Stimulated activated CD4-positive, alpha-beta T cell treated with anti-CD3 and anti-CD28 coated beads, Interleukin-4, amount 100 ng/mL, for 4 hours (primary cell): ENCODE measurements around the gene WDR90.
"Not testable (repeated sequence)": the region's sequence is repeated elsewhere in the genome, so short reads cannot be mapped to it uniquely, and the experiment has no call there.

ENCODE experiments used
- DNase-seq, 2 experiments: peaks; one replicate each; pipeline ENCODE4 v3.0.0-alpha.2; 2020

Gene WDR90

DNA sequence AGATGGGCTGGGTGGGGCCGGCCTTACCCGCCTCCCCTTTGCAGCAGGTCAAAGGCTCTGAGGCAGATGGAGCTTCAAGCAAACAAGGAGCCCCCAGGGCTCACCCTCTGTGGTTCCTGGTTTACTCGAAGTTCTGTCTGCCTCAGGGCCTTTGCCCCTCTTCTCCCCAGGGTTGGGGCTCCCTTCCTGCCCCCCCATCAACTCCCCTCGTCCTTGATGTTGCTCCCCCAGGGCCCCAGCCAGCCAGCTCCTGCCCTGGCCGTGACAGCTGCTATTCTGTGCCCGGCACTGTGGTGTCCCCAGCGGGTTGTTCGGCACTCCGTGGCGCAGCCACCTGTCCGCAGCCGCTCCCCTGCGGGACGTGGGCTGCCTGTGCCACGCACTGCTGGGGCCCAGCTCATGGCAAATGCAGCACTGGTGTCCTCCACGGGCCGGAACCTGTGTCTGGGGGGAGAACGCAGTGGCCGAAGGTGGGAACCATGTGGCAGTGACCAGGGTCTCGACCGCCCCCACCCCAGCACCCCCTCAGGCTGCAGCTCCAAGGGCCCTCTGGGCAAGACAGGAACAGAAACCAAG, 61.4 kb downstream of the WDR90 start:
- DNase-seq = no peak

DNA sequence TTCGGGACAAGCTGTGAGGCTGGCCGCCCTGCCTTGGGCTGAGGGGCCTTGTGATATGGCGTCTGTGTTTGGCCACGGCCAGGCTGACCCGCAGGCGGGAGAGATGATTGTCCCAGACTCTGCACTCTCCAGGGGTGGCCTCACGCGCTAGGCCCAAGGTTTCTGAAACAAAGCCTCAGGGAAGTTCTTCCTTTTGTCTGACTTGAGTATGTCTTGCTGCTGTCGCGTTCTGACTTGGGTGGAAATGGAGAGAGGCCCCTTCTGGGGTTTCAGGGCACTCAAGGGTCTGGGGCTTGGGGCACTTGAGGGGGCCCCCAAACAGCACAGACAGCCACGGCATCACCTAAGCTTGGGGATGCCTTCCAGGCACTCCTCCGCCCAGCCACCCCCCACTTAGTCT, 61.9 kb downstream of the WDR90 start:
- DNase-seq = no peak

DNA sequence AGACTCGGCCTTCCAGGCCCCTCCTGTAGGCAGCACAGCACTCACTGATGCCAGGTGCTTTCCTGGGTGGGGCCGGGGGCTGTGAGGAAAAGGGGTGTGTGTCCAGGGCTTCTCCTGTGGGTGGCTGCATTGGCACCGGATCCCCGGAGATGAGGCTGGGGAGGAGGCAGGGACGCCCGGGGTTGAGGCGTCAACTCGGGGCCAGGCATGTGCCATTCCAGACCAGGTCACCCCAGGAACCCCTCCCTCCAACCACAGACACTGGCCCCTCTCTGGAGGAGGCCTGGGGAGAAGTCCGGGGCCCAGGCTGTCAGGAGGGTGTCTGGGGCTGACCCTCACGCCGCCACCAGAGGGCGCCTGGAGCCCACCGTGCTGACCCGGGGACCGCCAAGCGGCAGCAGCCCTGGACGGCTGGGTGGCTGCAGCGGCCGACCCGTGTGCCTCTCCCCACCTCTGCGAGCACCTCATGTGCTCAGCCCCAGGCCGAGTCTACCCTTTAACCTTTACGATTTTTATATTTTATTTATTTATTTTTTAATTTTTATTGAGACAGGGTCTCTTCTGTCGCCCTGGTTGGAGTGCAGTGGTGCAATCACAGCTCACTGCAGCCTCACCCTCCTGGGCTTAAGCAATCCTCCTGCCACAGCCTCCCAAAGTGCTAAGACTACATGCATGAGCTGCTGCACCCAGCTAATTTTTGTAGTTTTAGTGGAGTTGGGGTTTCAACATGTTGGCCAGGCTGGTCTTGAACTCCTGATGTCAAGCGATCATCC, 62.6 kb downstream of the WDR90 start:
- DNase-seq = peak; percentile 62 to 81

DNA sequence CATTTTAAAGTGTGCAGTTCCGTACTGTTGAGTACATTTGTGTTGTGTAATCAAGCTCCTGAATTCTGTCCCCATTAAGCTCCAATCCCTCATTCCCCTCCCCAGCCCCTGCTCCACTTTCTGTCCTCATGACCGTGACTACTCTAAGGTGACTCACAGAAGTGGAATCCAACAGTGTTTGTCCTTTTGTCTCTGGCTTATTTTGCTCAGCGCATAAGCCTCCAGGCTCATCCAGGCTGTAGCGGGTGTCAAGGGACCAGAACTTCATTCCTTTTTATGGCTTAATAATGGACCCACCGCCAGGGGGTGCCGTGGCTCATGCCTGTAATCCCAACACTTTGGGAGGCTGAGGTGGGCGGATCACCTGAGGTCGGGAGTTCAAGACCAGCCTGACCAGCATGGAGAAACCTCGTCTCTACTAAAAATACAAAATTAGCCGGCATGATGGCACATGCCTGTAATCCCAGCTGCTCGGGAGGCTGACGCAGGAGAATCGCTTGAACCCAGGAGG, 63.6 kb downstream of the WDR90 start:
- not testable (repeated sequence) for DNase-seq

DNA sequence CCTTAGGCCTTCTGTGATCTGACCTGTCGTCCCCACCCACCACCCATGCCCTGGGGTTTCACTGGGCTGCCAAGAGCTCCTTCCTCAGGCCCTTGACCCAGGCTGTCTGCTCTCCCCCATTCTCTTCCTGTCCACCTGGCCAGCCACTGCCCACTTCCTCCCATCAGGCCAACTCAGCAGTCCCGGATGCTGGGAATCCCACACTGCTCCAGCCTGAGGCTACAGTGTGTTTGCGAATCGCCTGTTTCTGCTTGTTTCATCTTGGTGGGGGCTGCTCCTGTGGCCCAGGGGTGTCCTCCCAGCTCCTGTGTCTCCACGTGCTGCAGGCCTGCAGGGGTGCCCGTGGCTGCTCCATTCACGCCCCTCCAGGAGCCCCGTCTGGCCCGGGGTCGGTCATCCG, 64.9 kb downstream of the WDR90 start:
- no peak for DNase-seq

DNA sequence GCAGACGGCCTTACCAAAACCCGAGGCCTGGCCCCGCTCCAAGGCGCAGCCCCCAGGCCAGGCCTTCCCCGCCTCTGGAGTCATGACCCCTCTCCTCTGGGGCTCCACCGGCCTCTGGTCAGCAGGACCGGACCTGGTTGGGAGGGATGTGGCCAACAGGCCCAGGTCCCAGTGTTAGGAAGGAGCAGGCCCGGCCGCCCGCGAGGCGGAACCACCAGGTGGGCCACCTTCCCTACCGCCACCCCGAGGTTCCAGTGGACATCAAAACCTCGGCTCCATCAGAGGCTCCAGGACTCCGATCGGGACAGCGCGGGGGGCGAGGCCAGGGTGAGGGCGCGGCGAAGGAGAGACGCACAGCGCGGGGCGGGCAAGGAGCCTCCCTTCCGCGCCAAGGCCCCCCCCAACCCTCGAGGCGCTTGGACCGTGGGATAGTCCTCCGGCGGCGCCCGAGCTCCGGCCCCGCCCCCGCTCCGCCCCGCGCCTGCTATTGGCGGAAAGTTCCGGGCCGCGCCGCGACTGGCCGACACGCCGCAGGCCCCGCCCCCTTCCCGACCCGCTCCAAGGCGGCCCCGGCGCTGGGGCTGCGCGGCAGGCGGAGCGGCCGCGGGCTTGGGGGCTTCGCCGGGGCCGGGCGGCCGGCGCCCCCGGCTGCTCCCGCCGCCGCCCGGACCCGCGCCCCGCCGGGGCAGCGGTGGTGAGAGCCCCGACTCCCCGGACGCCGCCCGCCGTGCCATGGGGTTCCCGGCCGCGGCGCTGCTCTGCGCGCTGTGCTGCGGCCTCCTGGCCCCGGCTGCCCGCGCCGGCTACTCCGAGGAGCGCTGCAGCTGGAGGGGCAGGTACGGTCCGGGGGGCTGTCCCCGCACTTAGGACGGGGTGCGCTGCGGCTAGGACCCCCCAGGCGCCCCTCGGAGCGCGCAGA, 65.7 kb downstream of the WDR90 start, which contains the start of gene METRN:
METRN (plus strand) TSS at position 561 of the 919 bp plus-strand sequence; CDS start at position 733, 172 bp downstream.
- DNase-seq = peak; percentile 82 to 95

DNA sequence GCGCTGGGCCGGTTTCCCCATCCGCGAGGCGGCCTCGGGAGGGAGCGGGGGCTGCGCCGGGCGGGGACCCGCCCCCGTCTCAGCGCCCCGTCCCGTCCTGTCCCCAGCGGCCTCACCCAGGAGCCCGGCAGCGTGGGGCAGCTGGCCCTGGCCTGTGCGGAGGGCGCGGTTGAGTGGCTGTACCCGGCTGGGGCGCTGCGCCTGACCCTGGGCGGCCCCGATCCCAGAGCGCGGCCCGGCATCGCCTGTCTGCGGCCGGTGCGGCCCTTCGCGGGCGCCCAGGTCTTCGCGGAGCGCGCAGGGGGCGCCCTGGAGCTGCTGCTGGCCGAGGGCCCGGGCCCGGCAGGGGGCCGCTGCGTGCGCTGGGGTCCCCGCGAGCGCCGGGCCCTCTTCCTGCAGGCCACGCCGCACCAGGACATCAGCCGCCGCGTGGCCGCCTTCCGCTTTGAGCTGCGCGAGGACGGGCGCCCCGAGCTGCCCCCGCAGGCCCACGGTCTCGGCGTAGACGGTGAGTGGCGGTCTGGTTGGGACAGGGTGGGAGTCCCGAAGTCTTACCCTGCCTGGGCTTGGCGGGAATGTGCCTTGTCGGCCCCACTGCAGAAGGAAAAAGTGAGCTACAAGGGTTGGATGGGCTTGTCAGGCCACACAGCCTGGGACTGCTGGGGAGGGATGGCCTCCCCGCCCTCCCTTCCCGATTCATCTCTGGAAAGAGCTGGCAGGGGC, 66.5 kb downstream of the WDR90 start:
- no peak for DNase-seq

DNA sequence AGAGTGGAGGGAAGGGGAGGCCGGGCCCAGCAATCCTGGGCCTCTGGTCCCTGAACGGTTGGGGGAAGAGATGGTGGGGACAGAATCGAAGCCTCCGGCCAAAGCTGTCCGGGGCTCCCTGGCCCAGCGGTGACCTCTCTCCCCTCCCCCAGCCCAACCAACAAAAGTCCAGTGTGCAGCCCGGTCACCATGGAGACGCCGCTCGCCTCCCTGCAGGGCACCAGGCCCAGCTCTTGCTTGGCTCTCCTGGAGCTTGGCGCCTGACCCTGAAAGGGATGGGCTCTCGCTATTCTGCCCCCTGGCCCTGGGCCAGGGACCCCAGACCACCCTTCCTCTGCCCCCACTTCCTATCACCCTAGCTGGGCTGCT, 67.0 kb downstream of the WDR90 start:
- DNase-seq = no peak

DNA sequence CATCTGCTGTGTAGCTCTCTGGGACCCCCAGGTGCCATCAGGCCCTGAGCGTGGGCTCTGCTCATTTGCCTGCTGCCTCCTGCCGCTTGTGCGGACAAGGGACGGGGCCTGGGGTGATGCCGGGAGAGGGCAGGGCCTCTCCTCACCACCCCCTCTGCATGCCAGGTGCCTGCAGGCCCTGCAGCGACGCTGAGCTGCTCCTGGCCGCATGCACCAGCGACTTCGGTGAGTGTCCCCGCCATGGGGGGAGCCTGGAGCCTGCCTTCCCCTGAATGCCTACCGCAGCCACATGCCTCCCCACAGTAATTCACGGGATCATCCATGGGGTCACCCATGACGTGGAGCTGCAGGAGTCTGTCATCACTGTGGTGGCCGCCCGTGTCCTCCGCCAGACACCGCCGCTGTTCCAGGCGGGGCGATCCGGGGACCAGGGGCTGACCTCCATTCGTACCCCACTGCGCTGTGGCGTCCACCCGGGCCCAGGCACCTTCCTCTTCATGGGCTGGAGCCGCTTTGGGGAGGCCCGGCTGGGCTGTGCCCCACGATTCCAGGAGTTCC, 67.7 kb downstream of the WDR90 start:
- no peak for DNase-seq
